ENCODE measurements around the gene DHRS9.
"Not testable (repeated sequence)": the region's sequence is repeated elsewhere in the genome, so short reads cannot be mapped to it uniquely, and the experiment has no call there.

Gene DHRS9

DNA sequence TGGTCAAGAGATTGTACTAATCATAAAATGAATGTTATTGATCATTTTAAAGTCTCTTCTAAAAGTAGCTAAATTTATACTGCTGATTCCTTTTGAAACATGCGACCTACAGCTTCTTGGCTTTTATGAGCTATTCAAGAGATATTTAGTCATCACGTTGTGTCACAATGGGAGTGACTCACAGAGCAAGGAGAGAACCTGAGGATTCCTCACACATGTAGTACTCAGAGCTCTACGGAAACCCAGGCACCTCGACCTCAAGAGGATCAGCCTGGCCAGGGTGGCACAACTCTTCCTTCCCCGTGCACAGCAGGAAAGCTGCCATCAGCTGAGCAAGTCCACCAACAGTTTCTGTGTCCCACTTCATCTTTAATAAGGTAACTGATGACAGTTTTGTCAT is at the start of gene DHRS9:
DHRS9 (plus strand) TSS at position 223 of the 400 bp plus-strand sequence. CDS start 12,019 bp downstream, outside the sequence.
- in situ Hi-C loops (cut with MboI; ENCODE audit: low sequenced_read_pairs) = no loop called here

DNA sequence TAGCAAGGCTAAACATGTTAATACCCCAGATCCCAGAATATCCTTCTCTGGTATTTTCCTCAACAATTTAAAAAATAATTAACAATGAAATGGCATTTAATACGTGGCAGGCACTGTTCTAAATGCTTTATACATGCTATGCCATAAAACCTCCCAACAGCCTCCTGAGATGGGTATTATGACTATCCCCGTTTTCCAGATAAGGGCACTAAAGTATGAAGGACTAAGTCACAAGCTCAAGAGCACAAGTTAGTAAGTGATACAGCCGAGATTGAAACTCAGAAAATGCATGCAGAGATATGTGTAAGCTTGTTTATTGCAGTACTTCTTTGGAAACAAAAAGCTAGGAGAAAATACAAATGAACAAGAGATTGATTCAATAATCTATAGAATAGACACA is 46.2 kb upstream of the DHRS9 start:
- in situ Hi-C loops (cut with MboI; ENCODE audit: low sequenced_read_pairs) = no loop called here

DNA sequence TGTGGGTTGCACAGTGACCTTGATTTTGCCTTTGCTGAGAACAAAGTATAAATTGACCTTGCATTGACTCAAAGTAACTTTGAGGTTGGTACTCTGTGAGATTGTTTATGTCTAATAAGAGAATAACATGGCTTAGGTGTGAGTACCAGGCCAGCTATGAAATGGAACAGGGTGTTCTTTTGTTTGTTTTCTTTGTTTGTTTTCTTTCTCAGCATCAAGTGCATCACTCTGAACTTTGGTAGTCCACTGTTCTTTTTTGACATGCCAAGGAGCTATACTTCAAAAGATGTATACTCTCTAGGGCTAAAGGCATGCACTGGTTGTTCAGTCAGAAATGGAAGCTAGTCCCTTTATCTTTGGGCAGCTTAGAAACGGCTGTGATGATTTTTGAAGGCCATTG is 43.3 kb upstream of the DHRS9 start:
- in situ Hi-C loops (cut with MboI; ENCODE audit: low sequenced_read_pairs) = no loop called here

DNA sequence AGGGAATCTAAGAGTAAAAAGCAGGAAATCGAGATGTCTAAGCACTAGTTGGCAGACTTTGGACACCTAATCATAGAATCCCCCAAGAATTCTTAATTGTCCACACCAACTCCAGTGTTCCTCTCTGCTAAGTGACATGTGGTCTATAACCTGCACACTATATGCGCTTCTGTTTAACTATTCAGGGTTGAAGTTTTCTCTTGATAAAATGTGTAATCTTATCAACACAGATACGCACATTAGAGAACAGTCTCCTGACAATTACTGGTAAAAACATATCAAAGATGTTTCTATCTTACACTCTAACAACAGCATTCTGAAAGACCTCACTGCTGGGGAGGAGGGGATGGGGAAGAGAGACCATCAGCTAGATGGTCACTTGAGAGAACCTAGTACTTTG is 42.1 kb upstream of the DHRS9 start:
- in situ Hi-C loops (cut with MboI; ENCODE audit: low sequenced_read_pairs) = no loop called here

DNA sequence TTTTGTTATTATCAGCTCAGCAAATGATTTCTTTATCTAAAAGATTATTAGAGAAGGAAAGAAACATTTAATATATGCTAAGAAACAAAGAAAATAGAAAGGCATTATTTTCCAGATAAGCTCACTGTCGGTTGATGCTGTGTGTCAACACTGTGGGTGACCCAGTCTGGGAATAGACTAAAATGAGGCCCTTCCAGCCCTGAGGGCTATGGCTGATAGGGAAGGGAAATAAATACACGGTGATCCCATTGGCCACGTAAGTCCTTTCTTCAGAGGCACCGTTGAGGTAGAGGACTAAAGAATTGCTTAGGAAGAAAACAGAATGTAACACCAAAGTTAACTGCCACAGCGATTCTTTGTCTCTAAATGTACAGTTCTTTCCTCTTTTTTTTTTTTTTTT is 40.0 kb upstream of the DHRS9 start:
- in situ Hi-C loops (cut with MboI; ENCODE audit: low sequenced_read_pairs) = no loop called here

DNA sequence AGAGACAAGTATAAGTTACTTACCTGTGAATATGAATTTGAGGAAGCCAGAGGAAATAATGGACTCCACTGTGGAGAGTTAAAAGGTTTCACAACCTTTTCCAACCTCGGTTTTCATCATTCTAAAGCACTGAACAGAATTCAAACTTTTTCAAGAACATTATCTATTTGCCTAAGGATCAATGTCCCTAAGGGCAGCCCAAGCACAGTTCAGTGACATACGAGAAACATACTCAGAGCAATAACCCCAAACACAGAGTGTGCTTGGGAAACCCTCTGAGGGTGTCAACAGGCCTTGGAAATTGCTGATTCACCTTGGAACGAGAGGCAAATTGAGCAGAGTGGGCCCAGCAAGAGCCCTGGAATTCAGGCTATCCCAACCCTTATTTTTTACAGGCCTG is 38.2 kb upstream of the DHRS9 start, which contains the start of gene ABCB11:
ABCB11 (minus strand) TSS at position 123 of the 400 bp plus-strand sequence. CDS start 13,199 bp downstream, outside the sequence.
- in situ Hi-C loops (cut with MboI; ENCODE audit: low sequenced_read_pairs) = no loop called here

DNA sequence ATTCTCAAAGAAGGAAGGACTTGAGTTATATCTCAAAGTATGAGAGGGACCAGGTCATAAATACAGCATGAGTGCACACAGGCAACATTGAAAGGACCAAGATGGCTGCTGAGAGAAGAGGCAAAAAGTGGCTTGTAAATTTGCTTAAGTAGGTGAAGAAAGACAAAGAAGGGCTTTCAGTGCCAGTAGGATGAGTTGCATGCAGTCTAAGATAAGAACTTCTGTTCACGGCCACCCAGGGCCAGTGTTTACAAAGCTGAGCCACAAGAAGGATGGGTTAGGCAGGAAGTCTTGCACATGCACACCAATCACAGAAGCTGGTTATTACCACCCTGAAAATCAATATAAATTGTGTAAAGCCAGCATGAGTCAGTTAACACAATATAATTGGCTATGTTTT is 35.1 kb upstream of the DHRS9 start:
- in situ Hi-C loops (cut with MboI; ENCODE audit: low sequenced_read_pairs) = no loop called here

DNA sequence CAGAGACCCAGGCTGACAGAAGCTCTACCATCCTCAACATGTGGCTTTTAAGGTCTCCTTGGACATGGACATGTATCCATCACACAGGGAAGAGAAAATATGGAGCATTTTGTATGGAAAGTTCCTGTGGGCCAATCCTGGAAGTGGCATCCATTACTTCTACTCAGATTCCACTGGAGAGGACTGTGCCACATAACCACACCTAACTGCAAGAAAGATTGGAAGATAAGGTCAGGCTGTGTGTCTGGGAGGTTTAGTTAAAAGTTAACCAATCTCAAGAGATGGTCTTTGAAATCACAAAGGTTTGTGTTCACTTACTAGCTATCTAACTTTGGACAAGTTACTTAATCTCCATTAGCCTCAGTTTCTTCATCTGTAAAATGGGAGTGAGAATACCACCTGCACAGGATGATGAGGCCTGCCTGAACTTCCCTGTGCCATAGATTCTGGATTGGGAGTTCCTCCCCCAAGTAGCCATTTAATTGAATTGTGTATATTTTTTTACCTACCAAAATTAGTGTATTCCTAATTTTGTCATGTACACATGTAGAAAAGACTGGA is 34.3 kb upstream of the DHRS9 start:
- in situ Hi-C loops (cut with MboI; ENCODE audit: low sequenced_read_pairs) = no loop called here

DNA sequence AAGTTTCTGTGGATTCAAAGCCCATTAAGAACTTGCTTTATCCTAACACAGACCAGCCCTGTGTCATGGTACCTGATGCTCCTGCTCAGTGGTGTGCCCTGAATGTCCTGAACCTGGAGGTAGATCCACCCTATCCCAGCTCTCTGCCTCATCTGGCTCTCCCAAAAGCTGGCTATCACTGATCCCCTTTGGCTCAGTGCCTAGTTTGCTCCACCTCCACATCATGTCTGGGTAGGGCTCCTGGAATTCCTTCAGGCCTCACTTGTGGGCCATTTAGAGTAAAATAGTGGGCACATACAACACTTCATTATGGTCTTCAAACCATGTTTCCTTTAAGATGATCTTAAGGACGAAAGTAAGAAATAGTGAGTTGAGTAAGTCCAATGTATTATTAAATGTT is 33.5 kb upstream of the DHRS9 start:
- in situ Hi-C loops (cut with MboI; ENCODE audit: low sequenced_read_pairs) = no loop called here

DNA sequence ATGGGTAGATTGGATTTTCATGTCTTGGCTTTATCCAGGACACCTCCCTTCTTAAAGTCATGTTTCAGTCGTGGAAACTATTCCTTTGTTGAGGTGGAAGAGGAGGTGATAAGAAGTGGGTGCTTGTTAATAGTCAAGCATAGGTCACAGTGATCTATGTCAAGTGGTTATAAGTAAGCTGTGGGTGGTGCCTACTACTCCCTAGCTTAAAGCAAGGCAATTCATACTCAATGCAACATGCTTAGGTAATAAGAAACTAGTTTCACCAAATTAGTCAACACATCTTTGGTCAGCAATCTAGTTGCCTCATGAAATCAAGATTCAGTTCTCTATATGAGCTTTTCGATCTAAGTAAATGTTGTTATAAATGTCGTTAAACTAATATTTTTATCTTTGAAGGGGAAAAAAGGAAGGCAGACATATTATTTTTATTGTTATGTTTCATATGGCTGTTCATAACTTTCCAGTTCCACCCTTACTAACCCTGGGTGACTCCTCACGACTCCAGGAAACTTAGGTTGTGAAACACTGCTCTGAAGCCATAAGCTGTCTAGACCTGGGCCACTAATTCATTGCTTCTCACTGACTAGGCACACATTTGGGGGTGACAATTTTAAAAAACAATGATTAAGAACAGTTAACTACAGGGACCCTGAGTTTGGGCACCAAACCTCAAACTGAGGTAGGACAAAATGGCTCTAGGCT is 32.5 kb upstream of the DHRS9 start:
- in situ Hi-C loops (cut with MboI; ENCODE audit: low sequenced_read_pairs) = no loop called here

DNA sequence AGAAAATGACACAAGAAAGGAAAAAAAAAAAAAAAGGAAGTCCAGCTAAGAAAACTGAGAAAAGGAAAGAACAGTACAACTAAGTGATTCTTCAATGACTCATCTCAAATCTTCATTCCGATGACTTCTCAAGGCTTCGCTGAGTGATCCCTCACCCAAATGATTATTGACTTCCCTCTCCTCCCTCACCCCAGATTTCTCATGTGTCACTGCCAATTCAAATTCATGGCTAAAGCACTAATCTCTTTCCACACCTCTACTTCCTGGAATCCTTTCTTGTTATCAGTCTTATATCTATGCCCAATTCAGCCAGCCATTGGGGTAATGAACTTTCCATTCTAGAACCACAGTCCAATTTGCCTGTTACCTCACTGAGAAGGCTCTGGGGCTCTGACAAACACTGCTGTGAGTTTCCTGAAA is 31.0 kb upstream of the DHRS9 start:
- in situ Hi-C loops (cut with MboI; ENCODE audit: low sequenced_read_pairs) = no loop called here

DNA sequence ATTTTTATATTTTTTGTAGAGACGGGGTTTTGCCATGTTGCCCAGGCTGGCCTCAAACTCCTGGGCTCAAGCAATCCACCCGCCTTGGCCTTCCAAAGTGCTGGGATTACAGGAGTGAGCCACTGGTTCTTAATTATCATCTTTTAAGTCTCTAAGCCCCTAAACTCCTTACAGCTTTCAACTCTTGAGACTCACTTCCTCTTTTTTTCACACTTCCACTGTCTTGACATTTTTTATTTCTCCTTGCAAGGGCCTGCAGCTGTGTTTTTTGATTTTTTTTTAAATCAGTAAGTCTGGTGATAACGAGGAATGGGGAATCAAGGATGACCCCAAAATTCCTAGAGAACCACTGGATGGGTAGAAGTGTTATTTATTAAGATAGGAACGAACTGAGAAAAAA is 29.7 kb upstream of the DHRS9 start:
- in situ Hi-C loops (cut with MboI; ENCODE audit: low sequenced_read_pairs) = no loop called here

DNA sequence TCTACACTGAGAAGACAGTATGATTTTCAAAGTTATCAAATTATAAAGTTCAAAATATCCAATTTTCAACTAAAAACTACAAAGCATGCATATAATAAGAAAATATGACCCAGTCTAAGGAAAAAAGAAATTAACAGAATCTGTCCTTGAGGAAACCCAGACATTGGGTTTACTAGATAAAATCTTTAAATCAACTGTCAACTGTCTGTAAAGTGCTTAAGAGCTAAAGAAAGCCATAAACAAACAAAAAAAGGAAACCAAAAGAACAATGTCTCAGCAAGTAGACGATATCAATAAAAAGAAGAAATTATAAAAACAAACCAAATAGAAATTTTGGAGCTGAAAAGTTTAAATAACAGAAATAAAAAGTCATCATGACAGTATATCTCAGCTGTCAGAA is 27.8 kb upstream of the DHRS9 start:
- in situ Hi-C loops (cut with MboI; ENCODE audit: low sequenced_read_pairs) = no loop called here

DNA sequence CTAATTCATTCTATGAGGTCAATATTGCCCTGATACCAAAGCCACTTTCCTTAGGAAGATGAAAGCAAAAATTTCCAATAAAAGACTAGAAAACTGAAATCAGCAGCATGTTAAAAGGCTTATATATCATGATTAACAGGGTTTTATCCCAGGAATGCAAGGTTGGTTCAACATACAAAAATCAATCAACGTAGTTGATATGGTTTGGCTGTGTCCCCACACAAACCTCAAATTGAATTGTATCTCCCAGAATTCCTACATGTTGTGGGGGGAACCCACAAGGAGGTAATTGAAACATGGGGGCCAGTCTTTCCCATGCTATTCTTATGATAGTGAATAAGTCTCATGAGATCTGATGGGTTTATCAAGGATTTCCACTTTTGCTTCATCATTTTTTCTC is 26.5 kb upstream of the DHRS9 start:
- in situ Hi-C loops (cut with MboI; ENCODE audit: low sequenced_read_pairs) = no loop called here

DNA sequence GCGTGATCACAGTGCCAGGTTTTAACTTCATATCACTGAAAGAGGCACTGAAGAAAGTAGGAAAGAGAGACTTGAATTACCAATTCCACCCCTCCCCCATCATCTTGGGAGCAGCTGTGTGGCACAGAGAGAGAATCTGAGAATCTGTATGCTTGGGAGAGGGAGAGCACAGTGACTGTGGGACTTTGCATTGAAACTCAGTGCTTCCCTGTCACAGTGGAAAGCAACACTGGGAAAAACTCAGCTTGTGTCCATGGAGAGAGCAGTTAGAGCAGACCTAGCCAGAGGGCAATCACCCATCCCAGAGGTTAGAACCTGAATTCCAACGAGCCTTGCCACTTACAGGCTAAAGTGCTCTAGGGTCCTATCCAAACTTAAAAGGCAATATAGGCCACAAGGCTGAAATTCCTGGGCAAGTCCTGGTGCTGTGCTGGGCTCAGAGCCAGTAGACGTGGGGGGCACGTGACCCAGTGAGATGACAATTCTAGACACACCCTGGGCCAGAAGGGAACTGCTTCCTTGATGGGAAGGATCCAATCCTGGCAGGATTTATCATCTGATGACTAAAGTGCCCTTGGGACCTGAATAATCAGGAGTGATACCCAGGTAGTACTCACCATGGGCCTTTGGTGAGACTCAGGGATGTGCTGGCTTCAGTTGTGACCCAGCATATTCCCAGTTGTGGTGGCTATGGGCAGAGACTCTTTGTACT is 22.8 kb upstream of the DHRS9 start:
- in situ Hi-C loops (cut with MboI; ENCODE audit: low sequenced_read_pairs) = no loop called here

DNA sequence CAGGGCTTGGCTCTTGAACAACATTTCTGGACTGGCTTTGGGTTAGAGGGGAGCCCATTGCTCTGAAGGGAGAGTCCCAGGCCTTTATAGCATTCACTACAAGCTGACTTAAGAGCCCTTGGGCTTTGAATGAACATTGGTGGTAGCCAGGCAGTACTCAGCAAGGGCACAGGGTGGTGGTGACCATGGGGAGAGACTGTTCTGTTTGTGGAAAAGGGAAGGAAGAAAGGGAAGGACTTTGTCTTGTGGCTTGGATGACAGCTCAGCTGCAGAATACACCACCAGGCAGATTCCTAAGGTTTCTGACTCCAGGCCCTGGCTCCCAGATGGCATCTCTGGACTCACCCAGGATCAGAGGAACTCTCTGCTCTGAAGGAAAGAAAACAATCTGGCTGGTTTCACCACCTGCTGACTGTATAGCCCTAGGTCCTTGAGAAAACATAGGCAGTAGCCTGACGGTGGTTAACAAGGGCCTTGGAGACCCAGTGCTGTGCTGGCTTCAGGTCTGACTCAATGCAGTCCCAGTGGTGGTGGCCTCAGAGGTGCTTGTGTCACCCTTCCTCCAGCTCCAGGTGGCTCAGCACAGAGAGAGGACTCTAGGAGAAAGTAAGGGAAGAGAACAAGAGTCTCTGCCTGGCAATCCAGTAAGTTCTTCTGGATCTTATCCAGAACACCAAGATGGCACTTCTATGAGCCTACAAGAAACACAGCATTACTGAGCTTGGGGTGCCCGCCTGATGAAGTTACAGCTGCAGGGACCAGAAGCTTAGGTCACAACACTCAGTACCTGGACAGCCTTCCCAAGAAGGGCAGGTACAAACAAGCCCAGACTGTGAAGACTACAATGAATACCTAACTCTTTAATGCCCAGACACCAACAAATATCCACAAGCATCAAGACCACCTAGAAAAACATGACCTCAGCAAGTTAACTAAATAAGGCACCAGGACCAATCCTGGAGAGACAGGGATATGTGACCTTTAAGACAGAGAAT is 21.8 kb upstream of the DHRS9 start:
- in situ Hi-C loops (cut with MboI; ENCODE audit: low sequenced_read_pairs) = no loop called here

DNA sequence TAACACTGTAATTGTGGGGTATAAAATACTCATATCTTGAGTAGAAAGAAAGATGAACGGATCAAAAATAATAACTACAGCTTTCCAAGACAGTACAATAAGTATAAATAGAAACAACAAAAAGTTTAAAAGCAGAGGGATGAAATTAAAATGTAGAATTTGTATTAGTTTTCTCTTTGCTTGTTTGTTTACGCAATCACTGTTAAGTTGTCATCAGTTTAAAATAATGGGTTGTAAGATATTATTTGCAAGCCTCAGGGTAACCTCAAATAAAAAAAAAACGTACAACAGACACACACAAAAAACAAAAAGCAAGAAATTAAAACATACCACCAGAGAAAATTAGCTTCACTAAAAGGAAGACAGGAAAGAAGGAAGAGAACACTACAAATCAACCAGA is 20.2 kb upstream of the DHRS9 start:
- in situ Hi-C loops (cut with MboI; ENCODE audit: low sequenced_read_pairs) = no loop called here

DNA sequence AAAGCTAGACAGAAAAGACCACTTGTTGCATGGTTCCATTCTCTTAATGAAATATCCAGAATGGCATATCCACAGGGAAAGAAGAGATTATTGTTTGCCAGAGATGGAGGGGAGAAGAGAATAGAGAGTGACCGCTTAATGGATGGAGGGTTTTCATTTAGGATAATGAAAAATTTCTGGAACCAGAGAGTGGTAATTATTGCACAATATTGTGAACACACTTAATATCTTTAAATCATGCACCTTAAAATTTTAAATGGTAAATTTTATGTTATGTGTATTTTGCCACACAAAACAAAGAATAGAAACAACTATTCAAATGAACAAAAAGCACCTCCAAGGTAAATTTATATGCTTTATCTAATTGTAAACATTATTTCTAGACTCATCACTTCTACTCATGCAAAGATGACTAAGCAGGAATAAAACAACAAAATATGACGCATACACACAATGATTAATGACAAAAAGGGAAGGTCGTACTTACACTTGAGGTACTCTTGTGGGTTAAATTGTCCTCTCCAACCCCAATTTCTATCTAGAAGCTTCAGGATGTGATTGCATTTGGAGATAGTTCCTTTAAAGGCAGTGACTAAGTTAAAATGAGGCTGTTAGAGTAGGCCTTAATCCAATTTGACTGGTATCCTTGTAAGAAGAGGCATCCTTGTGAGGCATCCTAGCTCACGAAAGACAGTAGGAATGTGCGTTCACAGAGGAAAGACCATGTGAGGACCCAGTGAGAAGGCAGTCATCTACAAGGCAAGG is 18.7 kb upstream of the DHRS9 start:
- in situ Hi-C loops (cut with MboI; ENCODE audit: low sequenced_read_pairs) = no loop called here

DNA sequence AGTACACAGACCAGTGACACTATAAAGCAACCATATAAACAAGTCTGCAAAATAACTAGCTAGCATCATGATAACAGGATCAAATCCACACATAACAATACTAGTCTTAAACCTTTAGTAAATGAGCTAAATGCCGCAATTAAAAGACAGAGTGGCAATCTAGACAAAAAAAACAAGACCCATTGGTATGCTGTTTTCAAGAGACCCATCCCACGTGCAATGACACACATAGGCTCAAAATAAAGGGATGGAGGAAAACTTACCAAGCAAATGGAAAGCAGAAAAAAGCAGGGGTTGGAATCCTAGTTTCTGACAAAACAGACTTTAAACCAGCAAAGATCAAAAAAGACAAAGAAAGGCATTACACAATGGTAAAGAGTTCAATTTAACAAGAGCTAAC is 14.8 kb upstream of the DHRS9 start:
- in situ Hi-C loops (cut with MboI; ENCODE audit: low sequenced_read_pairs) = not testable (repeated sequence)

DNA sequence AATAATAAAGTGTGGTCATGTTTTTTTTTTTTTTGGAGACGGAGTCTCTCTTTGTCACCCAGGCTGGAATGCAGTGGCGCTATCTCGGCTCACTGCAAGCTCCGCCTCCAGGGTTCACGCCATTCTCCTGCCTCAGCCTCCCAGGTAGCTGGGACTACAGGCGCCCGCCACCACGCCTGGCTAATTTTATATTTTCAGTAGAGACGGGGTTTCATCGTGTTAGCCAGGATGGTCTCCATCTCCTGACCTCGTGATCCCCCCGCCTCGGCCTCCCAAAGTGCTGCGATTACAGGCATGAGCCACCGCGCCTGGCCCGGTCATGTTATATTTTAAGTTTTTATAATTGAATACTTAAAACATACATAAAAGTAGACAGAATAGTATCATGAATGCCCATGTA is 5.2 kb upstream of the DHRS9 start:
- in situ Hi-C loops (cut with MboI; ENCODE audit: low sequenced_read_pairs) = not testable (repeated sequence)

All from HL-60/S4 treated with retinoic acid at 250 ng/mL for 4 days and 3 days (cell line).